ENCODE measurements around the gene MFN1. TPM values are rescaled to one million over a fixed set of nuclear protein-coding genes. Genes with fewer than 3 reads are reported as not detected.

Gene MFN1
- total RNA-seq, 1 donor from 2014 or later = 53.1 TPM

DNA sequence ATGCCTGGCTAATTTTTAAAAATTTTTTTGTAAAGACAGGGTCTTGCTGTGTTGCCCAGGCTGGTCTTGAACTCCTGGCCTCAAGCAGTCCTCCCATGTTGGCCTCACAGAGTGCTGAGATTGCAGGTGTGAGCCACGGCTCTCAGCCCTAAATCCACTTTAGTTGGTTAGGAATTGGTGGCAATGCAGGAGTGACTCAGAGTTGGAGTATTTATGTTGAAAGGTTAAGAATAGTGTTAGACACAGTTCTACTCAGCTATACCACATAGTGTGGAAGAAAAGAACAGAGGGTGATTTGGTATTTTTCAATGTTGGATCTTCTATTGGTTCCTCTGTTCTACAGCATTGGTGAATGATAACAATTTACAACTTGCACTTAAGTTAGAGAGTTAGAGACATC, 17.1 kb upstream of the MFN1 start:
- Histone ChIP-seq H3K36me3 (ENCODE audit: insufficient read depth, low read length) (peaks cover 40% of the 10 kb centered on the region), H2AFZ (ENCODE audit: low read depth, low read length) (no peak overlapping the region), H3K9me3 (ENCODE audit: insufficient read depth, low read depth, low read length) (no peaks in the 10 kb centered on the region), H3K79me2 (ENCODE audit: insufficient read depth, low read length) (peaks cover 58% of the 10 kb centered on the region), H3K4me1 (ENCODE audit: insufficient read depth, low read length) (no peaks in the 10 kb centered on the region), H3K4me2 (ENCODE audit: low read length) (no peak overlapping the region), H3K9ac (ENCODE audit: low read length) (no peak overlapping the region), H3K27me3 (ENCODE audit: insufficient read depth, low read length) (no peaks in the 10 kb centered on the region), H3K27ac (ENCODE audit: low read depth, low read length) (no peak overlapping the region), H3K4me3 (ENCODE audit: insufficient read depth, low read depth, low read length) (no peak overlapping the region), H4K20me1 (ENCODE audit: insufficient read depth, low read length) (peaks cover 18% of the 10 kb centered on the region)
- no peaks in the 10 kb centered on the region for H3K27me3 Mint-ChIP-seq (ENCODE audit: low read depth, unreplicated experiment)
- peaks cover under 1% of the 10 kb centered on the region for H3K4me1 Mint-ChIP-seq (ENCODE audit: low read depth, unreplicated experiment)
- no peak for DNase-seq (ENCODE audit: low read depth)
- H3K4me3 Mint-ChIP-seq (ENCODE audit: unreplicated experiment) = no peak overlapping the region
- H3K9me3 Mint-ChIP-seq (ENCODE audit: unreplicated experiment) = no peaks in the 10 kb centered on the region
- H3K27ac Mint-ChIP-seq (ENCODE audit: unreplicated experiment) = no peak overlapping the region
- FAIRE-seq = no peak
- TF ChIP-seq CTCF (IDR thresholded peaks at IDR 0.05; ENCODE audit: insufficient read depth, low read depth, low read length) (no peak), EZH2 (IDR thresholded peaks at IDR 0.05; ENCODE audit: insufficient read depth, low read length) (no peak)
- peaks cover 19% of the 10 kb centered on the region for H3K36me3 Mint-ChIP-seq (ENCODE audit: low read depth, unreplicated experiment)

DNA sequence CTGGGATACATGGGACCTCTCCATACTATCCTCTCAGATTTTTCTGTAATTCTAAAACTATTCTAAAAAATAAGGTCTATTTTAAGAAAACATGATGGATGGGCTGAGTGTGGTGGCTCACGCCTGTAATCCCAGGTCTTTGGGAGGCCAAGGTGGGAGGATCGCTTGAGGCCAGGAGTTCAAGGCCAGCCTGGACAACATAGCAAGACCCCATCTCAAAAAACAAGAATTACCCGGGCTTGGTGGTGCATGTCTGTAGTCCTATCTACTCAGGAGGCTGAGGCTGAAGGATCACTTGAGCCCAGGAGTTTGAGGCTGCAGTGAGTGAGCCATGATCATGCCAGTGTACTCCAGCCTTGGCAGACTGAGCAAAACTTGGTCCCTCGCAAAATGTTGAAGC, 15.3 kb upstream of the MFN1 start:
- H3K4me1 Mint-ChIP-seq (ENCODE audit: low read depth, unreplicated experiment) = no peaks in the 10 kb centered on the region
- H3K4me1 ChIP-seq (ENCODE audit: insufficient read depth, low read length) = no peaks in the 10 kb centered on the region

More for the DNA sequence above, 15.3 kb upstream of the MFN1 start:
- no peak overlapping the region for H3K9ac ChIP-seq (ENCODE audit: low read length)
- TF ChIP-seq CTCF (IDR thresholded peaks at IDR 0.05; ENCODE audit: insufficient read depth, low read depth, low read length) (no peak), EZH2 (IDR thresholded peaks at IDR 0.05; ENCODE audit: insufficient read depth, low read length) (no peak)
- DNase-seq (ENCODE audit: low read depth) (no peak), FAIRE-seq (no peak)
- H3K27ac Mint-ChIP-seq (ENCODE audit: unreplicated experiment) = no peak overlapping the region
- H3K4me3 ChIP-seq (ENCODE audit: insufficient read depth, low read depth, low read length) = no peak overlapping the region
- H2AFZ ChIP-seq (ENCODE audit: low read depth, low read length) = no peak overlapping the region
- H3K27me3 ChIP-seq (ENCODE audit: insufficient read depth, low read length) = no peaks in the 10 kb centered on the region
- no peaks in the 10 kb centered on the region for H3K9me3 Mint-ChIP-seq (ENCODE audit: unreplicated experiment)
- peaks cover 42% of the 10 kb centered on the region for H3K79me2 ChIP-seq (ENCODE audit: insufficient read depth, low read length)
- no peaks in the 10 kb centered on the region for H3K9me3 ChIP-seq (ENCODE audit: insufficient read depth, low read depth, low read length)
- no peaks in the 10 kb centered on the region for H3K27me3 Mint-ChIP-seq (ENCODE audit: low read depth, unreplicated experiment)
- peaks cover 24% of the 10 kb centered on the region for H3K36me3 Mint-ChIP-seq (ENCODE audit: low read depth, unreplicated experiment)
- H3K4me3 Mint-ChIP-seq (ENCODE audit: unreplicated experiment) = no peak overlapping the region
- H3K36me3 ChIP-seq (ENCODE audit: insufficient read depth, low read length) = peaks cover 40% of the 10 kb centered on the region
- H4K20me1 ChIP-seq (ENCODE audit: insufficient read depth, low read length) = peaks cover 15% of the 10 kb centered on the region
- H3K4me2 ChIP-seq (ENCODE audit: low read length) = no peak overlapping the region
- no peak overlapping the region for H3K27ac ChIP-seq (ENCODE audit: low read depth, low read length)
